ENCODE data around the gene ATG7.

Gene ATG7

DNA sequence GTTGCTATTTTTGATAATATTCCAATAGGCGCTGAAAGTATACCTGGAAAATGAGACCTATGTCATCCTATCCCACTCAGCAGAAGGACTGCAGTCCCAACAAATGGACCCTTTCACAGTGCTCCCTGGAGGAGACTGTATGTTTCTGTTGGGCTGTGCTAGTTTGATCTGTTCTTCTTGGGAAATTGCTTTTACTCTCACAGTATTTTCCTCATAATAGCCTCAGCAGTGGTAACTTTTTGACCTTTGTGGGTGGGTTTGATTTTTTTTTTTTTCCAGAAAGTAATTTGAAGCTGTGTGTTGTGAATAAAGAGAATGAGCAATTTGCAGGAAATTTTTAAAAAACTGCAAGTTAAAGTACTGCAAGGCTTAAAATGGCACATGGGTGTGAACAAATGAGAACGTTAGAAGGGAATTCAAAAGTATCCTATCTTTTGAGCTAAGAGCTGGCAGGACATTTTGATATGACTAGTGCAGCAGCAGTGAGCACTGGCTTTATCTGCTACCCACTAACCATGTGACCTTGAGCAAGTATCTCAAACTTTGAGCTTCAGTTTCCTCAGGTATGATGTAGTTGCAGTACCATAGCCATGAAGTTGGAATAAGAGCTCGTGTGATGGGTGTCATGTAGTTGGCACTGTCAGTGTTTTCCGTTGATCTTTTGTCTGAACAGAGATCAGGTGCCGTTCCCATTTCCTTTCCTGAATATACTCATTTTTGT, 118.4 kb downstream of the ATG7 start:
- no peak for DNase-seq (ENCODE audit: low spot score)
- in situ Hi-C loops (cut with MboI; ENCODE audit: low sequenced_read_pairs, unreplicated experiment): no loop called here
- TF ChIP-seq CTCF (IDR thresholded peaks at IDR 0.05; ENCODE audit: borderline replicate concordance, control extremely low read depth, extremely low read depth, insufficient read depth, missing control alignments): no peak

DNA sequence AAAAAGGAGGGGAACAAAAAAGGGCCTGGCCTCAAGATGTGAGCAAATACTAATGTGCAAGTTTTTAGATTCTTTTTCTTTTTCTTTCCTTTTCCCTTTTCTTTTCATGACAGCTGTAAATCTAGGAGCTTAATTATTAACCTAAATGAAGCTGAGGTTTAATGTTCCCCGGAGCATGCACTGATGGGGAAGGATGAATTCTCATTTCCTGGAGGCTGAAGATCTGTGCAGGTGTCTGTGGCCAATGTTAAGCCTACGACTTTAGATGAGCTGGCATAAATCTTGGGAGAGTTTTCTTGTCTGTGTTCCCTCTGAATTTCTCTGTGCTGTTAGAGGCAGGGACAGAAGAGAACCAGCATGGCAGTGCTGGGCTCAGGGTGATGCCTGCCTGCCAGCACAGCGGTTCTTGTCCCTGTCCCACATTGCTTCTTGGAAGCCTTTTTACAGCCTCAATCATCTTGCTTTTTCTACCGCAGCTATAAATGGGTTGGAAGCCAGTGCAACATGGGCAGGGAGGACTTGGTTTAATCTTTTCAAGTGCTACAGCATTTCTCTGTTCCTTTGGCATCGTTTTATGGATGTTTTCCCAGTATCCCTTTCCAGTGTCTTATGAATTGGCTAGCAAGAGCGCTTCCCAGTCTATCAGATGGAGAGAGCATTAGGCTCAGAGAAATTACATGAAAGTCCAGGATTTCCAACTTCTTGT, 119.1 kb downstream of the ATG7 start:
- DNase-seq (ENCODE audit: low spot score): no peak
- in situ Hi-C loops (cut with MboI; ENCODE audit: low sequenced_read_pairs, unreplicated experiment): no loop called here
- no peak for TF ChIP-seq CTCF (IDR thresholded peaks at IDR 0.05; ENCODE audit: borderline replicate concordance, control extremely low read depth, extremely low read depth, insufficient read depth, missing control alignments)

DNA sequence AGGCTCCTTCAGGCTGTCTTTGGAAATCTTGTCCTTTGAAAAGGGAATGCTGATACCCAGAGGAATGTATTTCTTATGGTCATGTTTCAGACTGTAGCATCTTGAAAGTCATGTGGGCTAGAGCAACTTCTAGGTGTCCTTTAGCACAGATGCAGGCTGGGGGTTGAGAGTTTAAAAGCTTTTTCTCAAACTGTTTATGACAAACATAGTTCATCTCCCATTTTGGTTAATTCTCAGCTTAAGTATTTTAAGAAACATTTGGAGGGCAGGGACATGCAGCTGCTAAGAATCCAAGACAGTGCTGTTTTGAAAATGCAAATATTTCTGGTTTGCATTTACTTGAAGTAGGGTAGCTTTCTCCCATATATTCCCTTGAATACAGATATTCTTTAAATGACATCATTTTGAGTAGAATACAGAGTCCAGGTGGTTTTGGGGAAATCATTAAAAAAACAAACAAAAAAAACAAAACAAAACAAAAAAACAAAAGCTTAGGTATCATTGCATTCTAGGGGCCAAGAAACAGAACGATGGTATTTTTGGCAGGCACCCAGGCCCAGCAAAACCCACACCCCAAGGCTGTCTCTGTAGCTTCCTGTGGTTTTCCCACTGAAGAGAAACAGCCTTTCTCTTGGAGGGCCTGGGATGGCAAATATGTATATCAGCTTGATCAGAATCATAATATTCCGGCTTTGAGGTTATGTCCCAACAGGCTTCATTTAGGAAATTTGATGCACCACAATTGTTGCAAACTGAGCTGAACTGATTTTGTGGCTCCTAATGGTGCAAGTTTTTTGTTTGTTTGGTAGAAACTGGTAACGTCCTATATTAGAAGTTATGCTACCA, 120.0 kb downstream of the ATG7 start:
- no peak for TF ChIP-seq CTCF (IDR thresholded peaks at IDR 0.05; ENCODE audit: borderline replicate concordance, control extremely low read depth, extremely low read depth, insufficient read depth, missing control alignments)
- DNase-seq (ENCODE audit: low spot score): no peak
- in situ Hi-C loops (cut with MboI; ENCODE audit: low sequenced_read_pairs, unreplicated experiment): no loop called here

GRCh38 chr3:11392860-11393114, 120.6 kb downstream of the ATG7 start:
- in situ Hi-C loops (cut with MboI; ENCODE audit: low sequenced_read_pairs, unreplicated experiment): no loop called here
- no peak for DNase-seq (ENCODE audit: low spot score)
- TF ChIP-seq CTCF (IDR thresholded peaks at IDR 0.05; ENCODE audit: borderline replicate concordance, control extremely low read depth, extremely low read depth, insufficient read depth, missing control alignments): no peak

GRCh38 chr3:11393401-11393800, 121.2 kb downstream of the ATG7 start:
- DNase-seq (ENCODE audit: low spot score): no peak
- no peak for TF ChIP-seq CTCF (IDR thresholded peaks at IDR 0.05; ENCODE audit: borderline replicate concordance, control extremely low read depth, extremely low read depth, insufficient read depth, missing control alignments)
- in situ Hi-C loops (cut with MboI; ENCODE audit: low sequenced_read_pairs, unreplicated experiment): no loop called here

- TF ChIP-seq CTCF (IDR thresholded peaks at IDR 0.05; ENCODE audit: borderline replicate concordance, control extremely low read depth, extremely low read depth, insufficient read depth, missing control alignments): no peak
- no peak for DNase-seq (ENCODE audit: low spot score)
Observed at GRCh38 chr3:11394392-11394791, 122.2 kb downstream of the ATG7 start.

More at GRCh38 chr3:11394392-11394791, 122.2 kb downstream of the ATG7 start:
- in situ Hi-C loops (cut with MboI; ENCODE audit: low sequenced_read_pairs, unreplicated experiment): no loop called here

Data from GM13976 (cell line).